Activated CD8-positive, alpha-beta memory T cell treated with anti-CD3 and anti-CD28 coated beads, Interleukin-2, amount 50 U/mL, for 24 hours (primary cell): Measurements from ENCODE around the gene USP48.
"Not testable (repeated sequence)": the region's sequence is repeated elsewhere in the genome, so short reads cannot be mapped to it uniquely, and the experiment has no call there.

Experiments
- DNase-seq: peaks from one replicate; pipeline ENCODE4 v3.0.0-alpha.2; 2020; ENCODE audit errors: extremely low read depth

Gene USP48

DNA sequence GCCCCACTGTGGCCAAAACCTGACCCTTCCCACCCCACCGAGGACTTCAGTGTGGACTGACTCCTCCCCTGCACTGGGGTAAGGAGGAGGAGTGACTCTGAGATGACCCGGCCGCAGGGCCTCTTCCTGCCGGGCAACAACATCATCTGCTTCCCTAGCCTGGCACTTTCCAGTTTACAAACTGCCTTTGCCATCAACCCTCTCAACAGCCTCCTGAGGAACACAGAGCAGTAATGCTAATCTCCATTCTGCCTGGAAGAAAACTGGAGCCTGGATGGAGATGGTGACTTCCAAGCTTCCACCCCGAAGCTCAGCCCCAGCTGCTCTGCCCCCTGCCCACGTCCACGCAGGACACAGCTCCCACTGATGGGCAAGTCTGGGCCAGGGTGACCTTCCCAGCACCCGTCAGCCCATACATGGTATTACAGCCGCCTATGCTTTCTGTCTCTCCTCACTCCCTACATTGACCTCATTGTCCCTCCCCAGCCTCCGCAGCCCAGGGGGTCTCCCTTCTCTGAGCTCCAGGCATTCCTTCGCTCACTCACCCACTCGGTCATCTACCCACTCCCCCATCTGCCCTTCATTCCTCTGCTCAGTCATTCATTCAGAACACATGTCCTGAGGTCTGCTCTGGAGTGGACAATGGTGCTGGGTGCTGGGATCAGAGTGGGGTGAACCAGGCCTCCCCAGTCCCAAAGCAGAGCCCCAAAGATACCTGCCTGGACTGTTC, 148.0 kb downstream of the USP48 start:
- DNase-seq = no peak

DNA sequence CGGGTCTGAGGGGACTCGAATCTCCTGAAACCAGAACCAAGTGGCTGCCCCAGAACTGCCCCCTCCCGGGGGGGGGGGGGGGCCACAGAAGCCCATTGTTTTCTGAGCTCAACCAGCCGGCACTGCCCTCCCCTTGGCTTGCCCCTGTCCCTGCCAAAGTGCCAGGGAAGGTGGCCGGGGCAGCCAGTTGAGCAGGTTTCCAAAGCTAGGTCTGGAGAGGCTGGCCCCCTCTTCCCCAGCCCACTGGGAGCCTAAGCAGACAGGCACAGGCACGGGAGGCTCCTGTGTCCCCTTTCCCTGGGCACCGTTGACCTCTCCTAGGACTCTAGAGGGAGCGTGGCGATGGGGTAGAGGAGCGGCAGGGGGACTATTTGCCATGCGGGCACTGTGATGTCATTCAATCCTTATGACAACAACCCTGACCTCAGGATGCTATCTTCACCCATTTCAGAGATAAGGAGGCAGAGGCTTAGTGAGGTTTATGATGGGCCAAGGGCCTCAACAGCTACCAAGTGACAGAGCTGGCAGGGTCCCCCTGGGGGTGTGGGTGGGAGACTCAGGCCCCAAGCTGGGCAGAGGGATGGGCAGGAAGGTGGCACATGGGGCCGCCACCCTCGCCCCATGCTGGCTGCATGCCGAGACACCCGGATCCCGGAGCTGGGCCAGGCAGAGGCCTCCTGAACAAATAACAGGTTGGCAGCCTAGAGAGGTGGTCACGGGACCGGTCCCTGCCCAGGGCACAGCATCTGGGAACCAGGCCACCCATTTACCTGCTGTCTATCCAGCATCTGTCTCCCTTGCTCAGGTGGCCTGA, 148.8 kb downstream of the USP48 start:
- DNase-seq = no peak

DNA sequence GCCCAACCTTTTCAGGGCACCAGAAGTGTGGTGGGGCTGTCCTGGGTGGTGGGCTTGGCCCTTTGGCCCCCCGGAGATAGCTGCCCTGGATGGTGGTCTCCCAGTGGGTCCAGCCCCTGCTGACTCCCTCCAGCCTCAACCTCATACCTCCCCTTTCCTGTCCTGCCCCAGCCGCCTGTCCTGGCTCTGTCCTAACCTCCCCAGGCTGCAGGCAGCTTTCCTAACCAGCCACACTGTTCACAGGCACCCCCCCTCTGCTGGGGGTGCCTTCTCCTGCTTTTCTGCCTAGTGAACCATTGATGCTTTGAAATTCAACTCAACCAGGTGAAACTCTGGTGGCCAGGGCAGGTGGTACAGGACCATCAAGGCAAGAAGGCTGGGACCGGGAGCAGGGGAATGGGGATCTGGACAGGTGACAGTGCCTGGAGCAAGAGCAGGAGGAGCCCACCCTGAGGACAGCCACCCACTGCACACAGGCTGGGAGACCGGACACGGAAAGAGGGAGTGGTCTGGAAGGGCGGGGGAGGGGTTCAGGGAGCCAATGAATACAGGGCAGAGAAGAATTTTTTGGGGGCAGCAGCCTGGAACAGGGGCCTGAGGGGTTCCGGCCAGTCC, 149.7 kb downstream of the USP48 start:
- DNase-seq = no peak

DNA sequence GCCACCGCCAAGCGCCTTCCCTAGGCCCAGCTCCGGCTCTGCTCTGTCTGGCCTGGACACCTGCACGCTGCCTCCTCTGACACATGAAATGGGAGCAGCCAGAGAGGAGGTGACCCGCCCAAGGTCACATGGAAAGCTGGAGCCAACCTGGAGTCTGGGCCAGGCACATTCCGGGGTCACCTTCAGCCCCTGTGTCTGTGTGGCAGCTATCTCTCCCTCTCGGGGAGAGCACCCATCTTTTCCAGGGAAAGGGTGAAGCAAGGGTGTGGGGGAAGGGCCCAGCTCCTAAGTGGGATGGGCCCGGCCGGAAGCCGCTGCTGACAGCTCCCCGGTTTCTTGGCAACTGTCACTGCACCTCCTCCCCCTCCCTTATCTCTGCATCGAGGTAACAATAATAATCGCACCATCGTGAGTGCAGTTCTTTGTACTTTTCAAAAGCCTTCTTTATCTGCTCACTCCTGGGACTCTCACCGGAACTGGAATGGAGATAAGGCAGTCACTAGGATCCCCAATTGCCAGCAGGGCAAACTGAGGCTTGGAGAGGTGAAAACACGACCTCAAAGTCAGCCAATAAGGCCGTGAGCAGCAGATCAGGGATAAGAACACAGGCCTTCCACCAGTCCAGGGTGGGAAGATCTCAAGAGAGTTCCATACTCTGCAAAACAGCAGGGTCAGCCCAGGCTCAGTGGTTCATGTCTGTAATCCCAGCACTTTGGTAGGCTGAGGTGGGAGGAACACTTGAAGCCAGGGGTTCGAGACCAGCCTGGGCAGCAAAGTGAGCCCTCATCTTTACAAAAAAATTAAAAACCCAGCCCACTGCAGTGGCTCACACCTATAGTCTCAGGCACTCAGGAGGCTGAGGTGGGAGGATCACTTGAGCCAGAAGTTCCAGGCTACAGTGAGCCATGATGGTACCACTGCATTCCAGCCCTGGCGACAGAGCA, 150.7 kb downstream of the USP48 start:
- no peak for DNase-seq

DNA sequence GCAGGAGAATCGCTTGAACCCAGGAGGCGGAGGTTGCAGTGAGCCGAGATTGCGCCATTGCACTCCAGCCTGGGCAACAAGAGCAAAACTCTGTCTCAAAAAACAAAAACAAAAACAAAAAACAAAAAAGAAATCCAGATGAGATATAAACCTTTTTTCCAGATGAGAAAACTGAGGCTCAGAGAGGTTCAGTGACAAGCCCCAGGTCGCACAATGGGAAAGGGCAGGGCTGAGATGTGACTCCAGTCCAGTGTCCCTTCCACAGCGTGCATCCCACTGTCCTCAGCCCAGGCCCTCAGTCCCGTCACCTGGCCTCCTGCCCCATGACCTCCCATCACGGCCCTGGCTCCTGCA, 151.4 kb downstream of the USP48 start:
- DNase-seq = not testable (repeated sequence)

DNA sequence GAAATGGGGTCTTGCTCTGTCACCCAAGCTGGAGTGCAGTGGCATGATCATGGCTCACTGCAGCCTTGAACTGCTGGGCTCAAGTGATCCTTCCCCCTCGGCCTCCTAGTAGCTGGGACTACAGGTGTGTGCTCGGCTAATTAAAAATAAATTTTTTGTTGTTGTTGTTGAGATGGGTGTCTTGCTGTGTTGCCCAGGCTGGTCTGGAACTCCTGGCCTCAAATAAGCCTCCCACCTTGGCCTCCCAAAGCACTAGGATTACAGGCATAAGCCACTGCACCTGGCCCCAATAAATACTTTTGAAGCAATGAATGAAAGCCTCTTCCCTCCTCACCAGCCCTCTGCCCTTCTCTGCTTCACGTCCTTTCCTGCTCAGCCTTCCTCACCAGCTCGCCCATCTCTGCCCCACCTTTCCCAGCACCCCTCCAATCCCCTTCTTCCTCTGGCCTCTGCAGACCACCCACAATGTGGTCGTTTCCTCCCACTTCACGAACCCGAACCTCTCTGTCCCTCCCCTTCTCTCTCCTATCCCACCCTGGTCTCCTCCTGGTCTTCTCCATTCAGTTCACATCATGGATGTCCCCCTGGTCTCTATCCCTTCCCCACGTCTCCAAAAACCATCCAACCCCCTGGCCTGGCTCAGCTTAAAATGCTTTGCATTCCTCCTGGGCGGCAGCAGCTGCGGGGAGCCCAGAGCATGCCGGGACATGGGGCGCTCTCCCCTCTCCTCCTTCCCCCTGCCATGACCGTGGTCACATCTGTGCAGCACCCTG, 152.2 kb downstream of the USP48 start:
- no peak for DNase-seq

DNA sequence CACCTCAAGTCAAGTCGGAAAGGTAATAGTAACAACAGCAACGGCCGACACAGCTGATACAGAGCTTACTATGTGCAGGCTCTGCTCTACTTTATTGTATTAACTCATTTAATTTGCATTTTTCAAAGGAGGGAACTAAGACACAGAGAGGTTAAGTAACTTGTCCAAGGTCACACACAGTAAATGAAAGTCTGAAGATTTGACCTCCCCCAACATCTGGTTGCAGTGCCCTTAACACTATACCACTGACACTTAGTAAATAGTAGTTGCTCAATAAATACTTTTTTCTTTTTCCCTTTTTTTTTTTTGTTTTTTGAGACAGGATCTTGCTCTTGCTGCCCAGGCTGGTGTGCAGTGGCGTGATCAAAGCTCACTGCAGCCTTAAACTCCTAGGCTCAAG, 153.0 kb downstream of the USP48 start:
- DNase-seq = no peak

DNA sequence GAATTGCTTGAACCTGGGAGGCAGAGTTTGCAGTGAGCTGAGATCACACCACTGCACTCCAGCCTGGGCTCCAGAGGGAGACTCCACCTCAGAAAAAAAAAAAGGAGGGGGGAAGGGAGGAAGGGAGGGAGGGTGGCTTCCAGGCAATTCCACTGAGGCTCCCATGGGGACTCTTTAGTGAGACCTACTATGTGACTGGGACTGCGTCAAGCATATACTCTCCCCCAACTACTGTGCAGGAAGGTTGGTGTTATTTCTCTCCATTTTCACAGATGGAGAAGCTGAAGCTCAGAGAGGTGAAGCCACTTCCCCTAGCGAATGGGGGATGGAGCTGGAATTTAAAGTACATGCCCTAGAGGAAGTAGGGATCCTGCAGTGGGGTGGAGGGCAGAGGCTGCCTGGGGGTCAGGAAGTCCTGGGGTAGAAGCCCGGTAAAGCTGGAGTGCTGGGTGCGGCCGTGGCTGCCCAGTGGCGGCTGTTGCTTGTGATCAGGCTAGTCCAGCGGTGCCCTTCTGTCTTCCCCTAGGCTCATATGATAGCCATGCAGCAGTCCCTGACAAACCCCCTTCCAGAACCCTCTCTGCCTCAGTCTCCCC, 154.1 kb downstream of the USP48 start:
- no peak for DNase-seq
